GM10266 (cell line): ENCODE results near the gene ADPGK.
A peak's percentile ranks its signal among the peaks of the same experiment; 100 is the strongest.

Experiments used
- DNase-seq: peaks from one replicate; pipeline ENCODE4 v3.0.0; 2012; ENCODE audit errors: extremely low spot score
- TF ChIP-seq, protein P1 (sequence below): IDR thresholded peaks from 2 replicates; pipeline ENCODE4 v1.5.1; 2012; ENCODE audit warnings: mild to moderate bottlenecking, low read depth; ENCODE audit not compliant: control insufficient read depth, insufficient read depth; ENCODE audit errors: missing control alignments

Gene ADPGK

GRCh38 chr15:72787526-72787925 lies 4.0 kb upstream of the ADPGK start:
- TF ChIP-seq, protein P1, sequence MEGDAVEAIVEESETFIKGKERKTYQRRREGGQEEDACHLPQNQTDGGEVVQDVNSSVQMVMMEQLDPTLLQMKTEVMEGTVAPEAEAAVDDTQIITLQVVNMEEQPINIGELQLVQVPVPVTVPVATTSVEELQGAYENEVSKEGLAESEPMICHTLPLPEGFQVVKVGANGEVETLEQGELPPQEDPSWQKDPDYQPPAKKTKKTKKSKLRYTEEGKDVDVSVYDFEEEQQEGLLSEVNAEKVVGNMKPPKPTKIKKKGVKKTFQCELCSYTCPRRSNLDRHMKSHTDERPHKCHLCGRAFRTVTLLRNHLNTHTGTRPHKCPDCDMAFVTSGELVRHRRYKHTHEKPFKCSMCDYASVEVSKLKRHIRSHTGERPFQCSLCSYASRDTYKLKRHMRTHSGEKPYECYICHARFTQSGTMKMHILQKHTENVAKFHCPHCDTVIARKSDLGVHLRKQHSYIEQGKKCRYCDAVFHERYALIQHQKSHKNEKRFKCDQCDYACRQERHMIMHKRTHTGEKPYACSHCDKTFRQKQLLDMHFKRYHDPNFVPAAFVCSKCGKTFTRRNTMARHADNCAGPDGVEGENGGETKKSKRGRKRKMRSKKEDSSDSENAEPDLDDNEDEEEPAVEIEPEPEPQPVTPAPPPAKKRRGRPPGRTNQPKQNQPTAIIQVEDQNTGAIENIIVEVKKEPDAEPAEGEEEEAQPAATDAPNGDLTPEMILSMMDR: no peak
- no peak for DNase-seq

GRCh38 chr15:72786676-72787345 lies 3.3 kb upstream of the ADPGK start:
- TF ChIP-seq, protein P1: no peak
- DNase-seq: no peak

DNA sequence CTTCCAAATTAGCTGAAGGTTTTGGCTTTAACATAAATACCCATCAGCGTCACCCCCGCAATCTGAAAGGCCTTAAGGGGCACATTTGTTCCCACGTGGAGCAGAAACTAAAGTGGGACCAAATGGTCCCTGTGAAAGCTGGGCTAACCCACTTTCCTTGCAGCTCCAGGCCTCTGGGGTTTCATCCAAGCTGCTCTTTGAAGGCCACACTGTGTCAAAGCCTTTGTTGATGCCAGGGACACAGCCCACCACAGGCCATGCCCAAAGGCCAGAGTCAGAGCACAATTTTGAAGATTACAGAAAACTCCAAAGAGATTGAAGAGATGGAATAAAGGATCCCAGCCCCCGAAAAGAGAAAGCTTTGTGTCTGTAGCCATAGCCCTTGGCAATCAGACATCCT lies 2.7 kb upstream of the ADPGK start:
- no peak for DNase-seq
- TF ChIP-seq, protein P1: no peak

GRCh38 chr15:72785841-72786240 lies 2.3 kb upstream of the ADPGK start:
- TF ChIP-seq, protein P1: no peak
- no peak for DNase-seq

GRCh38 chr15:72785432-72785831 lies 1.9 kb upstream of the ADPGK start:
- DNase-seq: no peak
- TF ChIP-seq, protein P1: no peak

DNA sequence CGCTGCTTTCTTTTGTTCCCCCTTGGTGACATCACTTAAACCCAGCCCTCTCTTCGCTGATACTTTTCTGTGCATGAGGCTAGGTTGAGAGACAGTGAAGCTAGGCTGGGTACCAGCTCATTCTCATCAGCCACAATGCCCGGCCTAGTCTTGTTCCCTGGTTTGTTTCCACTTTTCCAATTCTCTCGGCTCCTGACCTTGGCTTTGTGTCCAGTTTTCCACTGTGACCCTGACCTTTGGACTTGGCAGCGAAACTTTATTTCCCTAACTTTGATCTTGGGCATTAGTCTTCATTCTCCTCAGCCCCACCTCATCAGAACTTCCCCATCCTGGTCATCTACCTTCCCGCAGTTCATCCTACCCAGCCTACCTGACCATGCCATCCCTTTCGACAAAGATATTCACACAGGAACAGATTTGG lies 908 bp upstream of the ADPGK start:
- DNase-seq: peak; percentile 68
- TF ChIP-seq, protein P1: no peak

GRCh38 chr15:72783004-72783639 lies 436 bp downstream of the ADPGK start:
- peak; percentile 68 for DNase-seq
- TF ChIP-seq, protein P1: no peak
